Motor neuron (in vitro differentiated cells): Measurements from ENCODE around the gene TBXA2R. TPM values are rescaled to one million over a fixed set of nuclear protein-coding genes. Genes with fewer than 3 reads are reported as not detected.
A peak's percentile ranks its signal among the peaks of the same experiment; 100 is the strongest.

Experiments
- ATAC-seq, 8 experiments: fragments of 200-7000 bp; cut with Tn5 transposase; replicated peaks in 6 of 8; 2 replicates each; pipeline ENCODE4 v1.8.0; 2021; ENCODE audit warnings: mild to moderate bottlenecking in 8 of 8, moderate library complexity in 8 of 8
- H3K27ac ChIP-seq, 2 donors: fragments of 250-450 bp; sonication (Bioruptor Pico); 2 replicates each; pipeline ENCODE4 v1.9.0; 2021; ENCODE audit warnings: antibody characterized with exemption in 2 of 2, mild to moderate bottlenecking in 2 of 2, moderate library complexity in 1 of 2
- H3K4me1 ChIP-seq, 2 donors: fragments of 250-450 bp; sonication (Bioruptor Pico); replicated peaks in 1 of 2; 2 replicates each; pipeline ENCODE4 v1.6.1; 2021; ENCODE audit warnings: antibody characterized with exemption in 2 of 2, mild to moderate bottlenecking in 2 of 2, moderate library complexity in 1 of 2
- H3K4me3 ChIP-seq, 5 donors: fragments of 250-450 bp; sonication (Bioruptor Pico); 2 replicates each; pipeline ENCODE4 v1.9.0; 2021; ENCODE audit warnings: antibody characterized with exemption in 5 of 5, mild to moderate bottlenecking in 5 of 5, moderate library complexity in 4 of 5
- WGBS, 10 experiments: fragments of 450-650 bp; shearing (Covaris generic); methylation state at CpG; one replicate each; pipeline ENCODE4 v1.0.0; 2022; 5-methylcytosine and 5-hydroxymethylcytosine counted together
- in situ Hi-C, 9 experiments: fragments of 400-800 bp; cut with MboI; loops; one replicate each; pipeline ENCODE4 v1.15.0; 2021; ENCODE audit warnings: low sequenced_read_pairs in 9 of 9, low pct_unique_long_range_greater_than_20kb in 2 of 9; ENCODE audit not compliant: unreplicated experiment in 9 of 9
- total RNA-seq, 8 experiments: library from RNA; unstranded; fragments of 300-600 nt; gene quantifications; 2 replicates each; pipeline versions ENCODE4 v1.2.3 to v1.2.4, GENCODE V29; 2022

Gene TBXA2R
- total RNA-seq, 8 experiments from 2014 or later: 0.07 to 0.62 (median 0.36) TPM; not detected in 1

- in situ Hi-C loops: loop anchor here in 1 of 9 experiments (25.0 kb wide), 1 partner anchor 310 kb away; no protein-coding TSS in a partner anchor
- Histone ChIP-seq H3K4me3 (no peak overlapping the region), H3K27ac (no peak overlapping the region), H3K4me1 (peaks cover 12 to 14% of the 10 kb centered on the region in 2 donors)
- WGBS, 10 experiments: 67 to 100% (median 97%) methylated on average over 1 to 6 of the region's 12 CpGs; no CpG with 5 or more reads in 3 of the 10 experiments
- ATAC-seq: no peak
Measured at GRCh38 chr19:3622224-3622623, 15.5 kb upstream of the TBXA2R start.

GRCh38 chr19:3621689-3622088 lies 15.0 kb upstream of the TBXA2R start:
- WGBS, 10 experiments: 89% methylated on average over 5 of the region's 15 CpGs; no CpG with 5 or more reads in 9 of the 10 experiments

GRCh38 chr19:3620817-3621547 lies 14.3 kb upstream of the TBXA2R start:
- H3K27ac ChIP-seq: no peak overlapping the region
- ATAC-seq: no peak
- no peak overlapping the region for H3K4me3 ChIP-seq
- H3K4me1 ChIP-seq: peaks cover 12 to 15% of the 10 kb centered on the region in 2 donors
- in situ Hi-C loops: loop anchor here in 1 of 9 experiments (25.0 kb wide), 1 partner anchor 309 kb away; no protein-coding TSS in a partner anchor
- 80 to 100% methylated on average over 1 to 10 of the region's 24 CpGs; no CpG with 5 or more reads in 8 of the 10 experiments for WGBS, 10 experiments

More at GRCh38 chr19:3621689-3622088, 15.0 kb upstream of the TBXA2R start:
- Histone ChIP-seq H3K27ac (no peak overlapping the region), H3K4me1 (peaks cover 12 to 15% of the 10 kb centered on the region in 2 donors), H3K4me3 (no peak overlapping the region)
- in situ Hi-C loops: loop anchor here in 1 of 9 experiments (25.0 kb wide), 1 partner anchor 309 kb away; no protein-coding TSS in a partner anchor
- no peak for ATAC-seq

- ATAC-seq: peak in 1 of 8 experiments; percentile 9
- in situ Hi-C loops: loop anchor here in 1 of 9 experiments (25.0 kb wide), 1 partner anchor 308 kb away; no protein-coding TSS in a partner anchor
- WGBS, 10 experiments: 100% methylated on average over 1 to 2 of the region's 19 CpGs; no CpG with 5 or more reads in 7 of the 10 experiments
- Histone ChIP-seq H3K4me3 (no peak overlapping the region), H3K4me1 (peaks cover 8 to 9% of the 10 kb centered on the region in 2 donors), H3K27ac (no peak overlapping the region)
Measured at GRCh38 chr19:3620145-3620816, 13.6 kb upstream of the TBXA2R start.

- peaks cover 3 to 8% of the 10 kb centered on the region in 2 donors for H3K4me1 ChIP-seq
- no peak overlapping the region for H3K27ac ChIP-seq
- no peak overlapping the region for H3K4me3 ChIP-seq
- 88% methylated on average over 5 of the region's 17 CpGs; no CpG with 5 or more reads in 9 of the 10 experiments for WGBS, 10 experiments
- in situ Hi-C loops: loop anchor here in 1 of 9 experiments (25.0 kb wide), 1 partner anchor 307 kb away; no protein-coding TSS in a partner anchor
- no peak for ATAC-seq
Measured at GRCh38 chr19:3619631-3620012, 12.9 kb upstream of the TBXA2R start.

DNA sequence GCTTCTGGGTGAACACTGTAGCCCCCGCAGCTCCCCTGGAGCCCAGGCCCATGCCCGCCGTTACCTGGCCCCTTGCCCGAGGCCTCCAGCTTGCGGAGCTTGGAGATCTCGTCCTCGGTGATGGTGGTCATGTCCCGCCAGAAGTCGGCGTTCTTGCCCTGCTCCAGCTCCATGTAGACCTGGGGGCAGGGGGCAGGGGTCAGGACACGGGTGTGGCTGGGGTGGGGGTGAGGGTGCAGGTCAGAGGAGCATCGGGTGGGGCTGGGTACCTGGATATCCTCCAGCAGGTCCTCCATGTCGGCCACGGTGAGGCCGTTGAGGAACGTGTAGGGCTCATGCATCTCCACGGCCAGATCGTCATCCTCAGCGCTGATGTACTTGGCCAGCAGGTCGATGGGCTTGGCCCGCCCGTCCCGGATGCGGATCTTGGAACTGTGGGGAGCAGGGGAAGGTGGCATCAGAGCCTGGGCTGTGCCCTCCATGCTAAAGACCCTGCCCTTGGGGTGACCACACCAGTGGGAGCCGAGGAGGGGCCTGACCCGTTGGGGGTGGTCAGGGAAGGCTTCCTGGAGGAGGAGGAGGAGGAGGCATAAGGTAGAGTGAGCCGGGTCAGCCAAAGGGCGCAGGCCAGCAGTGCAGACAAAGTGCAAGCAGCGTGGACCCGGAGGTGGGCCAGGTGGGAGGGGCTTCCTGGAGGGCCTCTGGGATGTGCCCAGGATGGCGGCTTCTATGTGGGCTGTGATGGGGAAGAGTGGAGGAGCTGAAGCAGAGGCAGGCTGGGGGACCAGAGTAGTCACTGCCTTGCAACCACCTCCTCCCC lies 12.3 kb upstream of the TBXA2R start:
- Histone ChIP-seq H3K27ac (no peak overlapping the region), H3K4me1 (peaks cover 3 to 8% of the 10 kb centered on the region in 2 donors), H3K4me3 (no peak overlapping the region)
- WGBS, 10 experiments: 25 to 89% methylated on average over 2 to 3 of the region's 31 CpGs; no CpG with 5 or more reads in 8 of the 10 experiments
- in situ Hi-C loops: loop anchor here in 1 of 9 experiments (25.0 kb wide), 1 partner anchor 307 kb away; no protein-coding TSS in a partner anchor
- ATAC-seq: peak in 1 of 8 experiments; percentile 13

DNA sequence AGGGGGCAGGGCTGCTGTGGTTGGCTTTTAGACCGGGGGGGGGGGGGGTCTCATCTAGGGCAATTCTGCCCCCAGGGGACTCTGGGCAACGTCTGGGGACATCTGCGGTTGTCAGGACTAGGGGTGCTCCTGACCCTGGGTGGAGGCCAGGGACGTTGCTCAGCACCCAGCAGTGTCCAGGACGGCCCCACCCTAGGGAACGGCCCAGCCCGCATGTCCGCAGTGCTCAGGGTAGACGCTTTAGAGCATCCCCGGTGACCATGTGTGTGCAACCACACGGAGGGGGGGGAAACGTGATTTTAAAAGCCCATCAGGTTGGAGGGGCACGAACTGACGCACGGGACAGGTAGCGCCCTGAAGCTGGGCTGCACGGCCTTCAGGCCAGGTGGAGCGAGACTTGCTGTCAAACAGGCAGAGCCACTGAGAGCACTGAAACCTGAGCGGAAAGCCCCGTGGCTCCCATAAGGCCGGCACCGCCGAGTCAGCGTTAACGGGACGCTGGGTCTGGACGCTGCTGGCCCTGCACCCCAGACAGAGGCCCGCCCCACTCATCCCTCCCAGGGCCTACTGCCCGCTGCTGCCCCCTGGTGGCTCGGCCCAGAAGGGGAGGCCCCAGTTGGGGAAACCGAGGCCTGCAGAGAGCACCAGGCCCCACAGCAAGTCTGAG lies 11.6 kb upstream of the TBXA2R start:
- no peak overlapping the region for H3K27ac ChIP-seq
- peaks cover 3 to 8% of the 10 kb centered on the region in 2 donors for H3K4me1 ChIP-seq
- in situ Hi-C loops: loop anchor here in 1 of 9 experiments (25.0 kb wide), 1 partner anchor 306 kb away; no protein-coding TSS in a partner anchor
- peak; percentile 29 to 90 (median 44) for ATAC-seq
- H3K4me3 ChIP-seq: no peak overlapping the region
- WGBS, 10 experiments: 61 to 85% methylated on average over 4 to 8 of the region's 31 CpGs; no CpG with 5 or more reads in 8 of the 10 experiments

DNA sequence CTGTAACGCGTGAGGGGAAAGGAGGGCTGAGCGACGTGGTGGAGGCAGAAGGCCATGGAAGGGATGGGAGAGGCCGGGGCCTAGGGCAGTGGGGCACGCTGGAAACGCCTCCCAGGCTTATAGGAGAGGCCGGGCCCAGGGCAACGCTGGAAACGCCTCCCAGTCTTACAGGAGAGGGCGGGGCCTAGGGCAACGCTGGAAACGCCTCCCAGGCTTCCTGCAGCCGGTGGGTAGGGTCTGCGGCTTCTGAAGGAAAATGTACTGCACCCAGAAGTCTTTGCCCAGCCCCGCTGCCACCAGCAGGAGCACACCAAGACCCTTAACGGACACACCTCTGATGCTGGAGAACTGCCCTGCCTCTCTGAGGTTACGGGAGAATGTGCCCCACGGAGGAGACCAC lies 10.8 kb upstream of the TBXA2R start:
- peaks cover 3 to 8% of the 10 kb centered on the region in 2 donors for H3K4me1 ChIP-seq
- 20 to 100% (median 43%) methylated on average over 1 to 14 of the region's 19 CpGs; no CpG with 5 or more reads in 3 of the 10 experiments for WGBS, 10 experiments
- H3K27ac ChIP-seq: no peak overlapping the region
- ATAC-seq: peak in 4 of 8 experiments; percentile 22 to 66 (median 53)
- no peak overlapping the region for H3K4me3 ChIP-seq
- in situ Hi-C loops: loop anchor here in 1 of 9 experiments (25.0 kb wide), 1 partner anchor 305 kb away; no protein-coding TSS in a partner anchor

GRCh38 chr19:3615524-3616135 lies 9.0 kb upstream of the TBXA2R start:
- in situ Hi-C loops: loop anchor here in 1 of 9 experiments (25.0 kb wide), 1 partner anchor 303 kb away; no protein-coding TSS in a partner anchor
- ATAC-seq: no peak
- Histone ChIP-seq H3K27ac (no peak overlapping the region), H3K4me3 (no peak overlapping the region), H3K4me1 (peaks cover 3 to 8% of the 10 kb centered on the region in 2 donors)
- WGBS, 10 experiments: 73 to 93% (median 88%) methylated on average over 3 to 10 of the region's 26 CpGs; no CpG with 5 or more reads in 7 of the 10 experiments

DNA sequence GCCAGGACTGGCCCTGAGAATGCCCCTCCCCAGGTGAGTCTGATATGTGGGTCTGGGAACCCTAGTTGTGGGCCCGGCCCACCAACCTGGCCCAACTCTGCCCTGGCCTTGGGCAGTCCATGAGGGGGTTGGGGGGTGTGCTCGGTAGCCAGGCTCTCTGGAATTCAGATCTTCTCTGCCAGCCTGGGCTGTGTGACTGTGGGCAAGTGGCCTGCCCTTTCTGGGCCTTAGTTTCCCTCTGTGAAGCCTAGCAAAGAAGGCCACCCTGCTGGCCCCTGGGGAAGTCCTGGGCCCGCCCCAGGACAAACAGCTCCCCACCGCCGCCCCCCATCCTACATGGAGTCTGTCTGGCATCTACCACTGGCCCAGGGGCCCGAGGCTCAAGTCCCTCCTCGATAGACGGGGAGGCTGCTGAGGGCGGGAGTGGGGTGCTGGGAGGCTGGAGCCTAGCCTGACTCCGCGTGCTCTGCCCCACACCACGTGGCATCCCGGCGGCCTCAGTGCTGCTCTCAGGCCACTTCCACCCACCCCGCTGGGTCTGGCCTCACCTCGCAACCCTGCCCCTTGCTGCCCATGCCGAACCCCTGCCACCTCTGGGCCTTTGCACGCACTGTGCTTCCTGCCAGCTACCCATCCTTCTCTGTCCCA lies 8.3 kb upstream of the TBXA2R start:
- Histone ChIP-seq H3K4me1 (peaks cover 3 to 8% of the 10 kb centered on the region in 2 donors), H3K4me3 (no peak overlapping the region), H3K27ac (no peak overlapping the region)
- no CpG with 5 or more reads among the region's 18 CpGs for WGBS, 10 experiments
- no peak for ATAC-seq
- in situ Hi-C loops: loop anchor here in 1 of 9 experiments (25.0 kb wide), 1 partner anchor 303 kb away; no protein-coding TSS in a partner anchor
